Nucleus accumbens (tissue), 56 donors: ENCODE results near the gene EML4.

ENCODE experiments used
- DNase-seq, 56 donors: peaks; one replicate each; lab custom pipeline; 2025; lab: John Stamatoyannopoulos, UW

Gene EML4

GRCh38 chr2:42192652-42193566 is 23.8 kb downstream of the EML4 start:
- no peak for DNase-seq

- no peak for DNase-seq
Measured at GRCh38 chr2:42193722-42194187, 24.6 kb downstream of the EML4 start.

GRCh38 chr2:42194428-42194827 is 25.3 kb downstream of the EML4 start:
- DNase-seq = no peak

- no peak for DNase-seq
Measured at GRCh38 chr2:42195559-42195958, 26.4 kb downstream of the EML4 start.

GRCh38 chr2:42196070-42196402 is 26.9 kb downstream of the EML4 start:
- DNase-seq = no peak

- peak in 7 of 56 donors; percentile 3 to 33 (median 5) for DNase-seq
Measured at GRCh38 chr2:42196403-42197267, 27.5 kb downstream of the EML4 start.

- DNase-seq = no peak
Measured at GRCh38 chr2:42197792-42198191, 28.6 kb downstream of the EML4 start.

- no peak for DNase-seq
Measured at GRCh38 chr2:42198466-42198865, 29.3 kb downstream of the EML4 start.

- DNase-seq = no peak
Measured at GRCh38 chr2:42199002-42199401, 29.8 kb downstream of the EML4 start.

- DNase-seq = no peak
Measured at GRCh38 chr2:42199626-42200025, 30.5 kb downstream of the EML4 start.

- no peak for DNase-seq
Measured at GRCh38 chr2:42200926-42201855, 32.0 kb downstream of the EML4 start.

GRCh38 chr2:42202634-42203008 is 33.5 kb downstream of the EML4 start:
- no peak for DNase-seq

- no peak for DNase-seq
Measured at GRCh38 chr2:42203792-42204191, 34.6 kb downstream of the EML4 start.

GRCh38 chr2:42205337-42205736 is 36.2 kb downstream of the EML4 start:
- DNase-seq = no peak

- DNase-seq = no peak
Measured at GRCh38 chr2:42207826-42208225, 38.7 kb downstream of the EML4 start.

GRCh38 chr2:42210203-42210602 is 41.0 kb downstream of the EML4 start:
- no peak for DNase-seq

- DNase-seq = no peak
Measured at GRCh38 chr2:42211291-42211690, 42.1 kb downstream of the EML4 start.

- DNase-seq = no peak
Measured at GRCh38 chr2:42214669-42215068, 45.5 kb downstream of the EML4 start.

- DNase-seq = no peak
Measured at GRCh38 chr2:42216694-42217093, 47.5 kb downstream of the EML4 start.

- DNase-seq = no peak
Measured at GRCh38 chr2:42217307-42217706, 48.2 kb downstream of the EML4 start.
